Panc1 (cell line): ENCODE data around the gene POU3F1. TPM values are rescaled to one million over a fixed set of nuclear protein-coding genes. Genes with fewer than 3 reads are reported as not detected.

ENCODE experiments used
- ATAC-seq: fragments of 200-7000 bp; cut with Tn5 transposase; 2 replicates; pipeline ENCODE4 v1.9.1; 2020; ENCODE audit warnings: mild to moderate bottlenecking, moderate library complexity
- BruUV-seq: library from RNA; stranded (reverse); fragments of 400-500 nt; replicated peaks from 2 replicates; lab custom pipeline; 2021; lab: Mats Ljungman, UMichigan
- CTCF ChIA-PET: fragments of 300-600 bp; sonication (Branson Sonifier 250); formaldehyde crosslinking; loops from one replicate; lab custom pipeline; 2022; ENCODE audit warnings: antibody characterized with exemption; lab: Charles Lee
- POLR2A ChIA-PET: fragments of 300-600 bp; sonication (Branson Sonifier 250); formaldehyde crosslinking; loops from one replicate; lab custom pipeline; 2022; ENCODE audit warnings: antibody characterized with exemption; lab: Charles Lee
- DNase-seq: peaks from one replicate; pipeline ENCODE4 v3.0.0-alpha.2; 2010; ENCODE audit warnings: low read depth, low spot score
- H3K27ac ChIP-seq: 2 replicates; pipeline ENCODE4 v1.5.1; 2011; ENCODE audit warnings: mild to moderate bottlenecking, low read length, inconsistent platforms
- H3K27me3 ChIP-seq: fragments of 200-500 bp; sonication (Bioruptor generic); 2 replicates; pipeline ENCODE4 v1.6.0; 2014; ENCODE audit warnings: low read length, inconsistent platforms; ENCODE audit not compliant: control insufficient read depth, insufficient read depth
- H3K36me3 ChIP-seq: fragments of 200-500 bp; sonication (Bioruptor generic); 2 replicates; pipeline ENCODE4 v1.5.1; 2014; ENCODE audit warnings: inconsistent platforms, mild to moderate bottlenecking, low read length, moderate library complexity; ENCODE audit not compliant: control insufficient read depth, insufficient read depth
- H3K4me1 ChIP-seq: 2 replicates; pipeline ENCODE4 v1.5.1; 2011; ENCODE audit warnings: inconsistent platforms, mild to moderate bottlenecking, low read length, moderate library complexity; ENCODE audit not compliant: control insufficient read depth, insufficient read depth
- H3K4me3 ChIP-seq, 2 experiments: 2 replicates each; pipeline ENCODE4 v1.5.1; 2011 to 2012; ENCODE audit warnings: low read depth in 2 of 2, low read length in 2 of 2, mild to moderate bottlenecking in 2 of 2, inconsistent platforms in 1 of 2, moderate library complexity in 1 of 2
- H3K9me3 ChIP-seq: fragments of 200-500 bp; sonication (Bioruptor generic); 2 replicates; pipeline ENCODE4 v1.5.1; 2014; ENCODE audit warnings: low read depth, mild to moderate bottlenecking, inconsistent platforms, low read length, moderate library complexity; ENCODE audit not compliant: control insufficient read depth, insufficient read depth
- CTCF ChIP-seq: fragments of 450-650 bp; IDR thresholded peaks from 2 replicates; pipeline ENCODE4 v1.5.1; 2017; ENCODE audit warnings: mild to moderate bottlenecking
- POLR2AphosphoS5 ChIP-seq: IDR thresholded peaks from 2 replicates; pipeline ENCODE4 v1.6.1; 2012; ENCODE audit warnings: mild to moderate bottlenecking, low read depth, low read length, moderate library complexity
- REST ChIP-seq, 2 experiments: IDR thresholded peaks; 2 replicates each; pipeline ENCODE4 v1.6.1; 2011 to 2012; ENCODE audit warnings: low read depth in 2 of 2, control low read depth in 1 of 2, low read length in 1 of 2, mild to moderate bottlenecking in 1 of 2, moderate library complexity in 1 of 2; ENCODE audit not compliant: insufficient read depth in 1 of 2
- SIN3A ChIP-seq: IDR thresholded peaks from 2 replicates; pipeline ENCODE4 v1.6.1; 2012; ENCODE audit warnings: low read depth, mild to moderate bottlenecking, low read length, moderate library complexity, borderline replicate concordance; ENCODE audit not compliant: insufficient read depth
- TCF7L2 ChIP-seq: IDR thresholded peaks from 2 replicates; pipeline ENCODE4 v1.6.1; 2011; ENCODE audit warnings: mild to moderate bottlenecking, low read depth, low read length, inconsistent platforms
- in situ Hi-C: cut with HindIII; loops from 2 replicates; pipeline ENCODE4 v1.10.0; 2016; ENCODE audit warnings: low sequenced_read_pairs, low pct_unique_long_range_greater_than_20kb
- intact Hi-C: fragments of 100-400 bp; cut with micrococcal nuclease; formaldehyde crosslinking; loops from one replicate; pipeline ENCODE4 v1.10.0; 2022; ENCODE audit not compliant: unreplicated experiment
- total RNA-seq: library from RNA; stranded (reverse); gene quantifications from one replicate; pipeline ENCODE4 v1.2.1, GENCODE V29; 2021; ENCODE audit not compliant: unreplicated experiment

The POU3F1 gene
- total RNA-seq, 1 experiment from 2014 or later: 0.08 TPM

GRCh38 chr1:38025664-38026063 lies 20.9 kb downstream of the POU3F1 start:
- DNase-seq (no peak), ATAC-seq (no peak)
- no TSS peak for BruUV-seq
- in situ Hi-C loops: no loop called here
- Histone ChIP-seq H3K4me3 (no peak overlapping the region), H3K36me3 (peaks cover 17% of the 10 kb centered on the region), H3K27me3 (no peaks in the 10 kb centered on the region), H3K9me3 (no peaks in the 10 kb centered on the region), H3K27ac (no peak overlapping the region), H3K4me1 (peaks cover 18% of the 10 kb centered on the region)
- CTCF ChIA-PET: no interaction called here
- POLR2A ChIA-PET: no interaction called here
- TF ChIP-seq SIN3A: no peak
- TF ChIP-seq POLR2AphosphoS5: no peak
- TF ChIP-seq TCF7L2: no peak
- TF ChIP-seq REST (IDR thresholded peaks at IDR 0.05; ENCODE audit: insufficient read depth in 1 of 2, low read depth in 2 of 2, low read length in 1 of 2): no peak
- no peak for TF ChIP-seq CTCF
- intact Hi-C loops: loop anchor here (5.0 kb wide), 1 partner anchor 812 kb away; no protein-coding TSS in a partner anchor

GRCh38 chr1:38025233-38025632 lies 21.4 kb downstream of the POU3F1 start:
- ChIA-PET POLR2A (no interaction called here), CTCF (interaction anchor here (0.6 kb wide), 2 partner anchors 25 to 807 kb away, joined by 3 to 4 read pairs; no protein-coding TSS in a partner anchor)
- H3K4me3 ChIP-seq: no peak overlapping the region
- in situ Hi-C loops (no loop called here), intact Hi-C loops (loop anchor here (5.0 kb wide), 1 partner anchor 812 kb away; no protein-coding TSS in a partner anchor)
- no peaks in the 10 kb centered on the region for H3K27me3 ChIP-seq
- no peak for ATAC-seq
- H3K36me3 ChIP-seq: peaks cover 20% of the 10 kb centered on the region
- H3K27ac ChIP-seq: no peak overlapping the region
- TF ChIP-seq POLR2AphosphoS5 (no peak), SIN3A (no peak), REST (IDR thresholded peaks at IDR 0.05; ENCODE audit: insufficient read depth in 1 of 2, low read depth in 2 of 2, low read length in 1 of 2) (no peak), TCF7L2 (no peak), CTCF (no peak)
- H3K9me3 ChIP-seq: no peaks in the 10 kb centered on the region
- DNase-seq: no peak
- peaks cover 13% of the 10 kb centered on the region for H3K4me1 ChIP-seq
- BruUV-seq: no TSS peak
